A673 (cell line): Measurements from ENCODE around the gene MGA. TPM values are rescaled to one million over a fixed set of nuclear protein-coding genes. Genes with fewer than 3 reads are reported as not detected.

ENCODE experiments used
- BruUV-seq: library from RNA; stranded (reverse); fragments of 400-500 nt; replicated peaks from 2 replicates; lab custom pipeline; 2021; lab: Mats Ljungman, UMichigan
- CTCF ChIA-PET: fragments of 300-600 bp; sonication (Branson Sonifier 250); formaldehyde crosslinking; loops from one replicate; lab custom pipeline; 2022; ENCODE audit warnings: antibody characterized with exemption; lab: Charles Lee
- POLR2A ChIA-PET: fragments of 300-600 bp; sonication (Branson Sonifier 250); formaldehyde crosslinking; loops from one replicate; lab custom pipeline; 2022; ENCODE audit warnings: antibody characterized with exemption; ENCODE audit not compliant: low non-redundant PET; lab: Charles Lee
- DNase-seq: peaks from one replicate; pipeline ENCODE4 v3.0.0-alpha.2; 2015; ENCODE audit warnings: low spot score
- H3K27ac ChIP-seq: fragments of 200-600 bp; sonication (generic); 2 replicates; pipeline ENCODE4 v1.5.1; 2016; ENCODE audit warnings: mixed run types, low read depth, mild to moderate bottlenecking, mixed read lengths, antibody characterized with exemption, low read length; ENCODE audit not compliant: poor library complexity, severe bottlenecking
- H3K27me3 ChIP-seq: fragments of 200-600 bp; sonication (generic); replicated peaks from 2 replicates; pipeline ENCODE4 v1.6.1; 2017; ENCODE audit warnings: mixed run types, low read depth, mild to moderate bottlenecking, mixed read lengths, antibody characterized with exemption, low read length; ENCODE audit not compliant: insufficient read depth, poor library complexity
- H3K36me3 ChIP-seq: fragments of 200-600 bp; sonication (generic); 2 replicates; pipeline ENCODE4 v1.6.1; 2016; ENCODE audit warnings: mixed run types, mild to moderate bottlenecking, mixed read lengths, antibody characterized with exemption, low read length; ENCODE audit not compliant: insufficient read depth, poor library complexity, severe bottlenecking
- H3K4me1 ChIP-seq: fragments of 200-600 bp; sonication (generic); 2 replicates; pipeline ENCODE4 v1.6.1; 2017; ENCODE audit warnings: mixed run types, mild to moderate bottlenecking, mixed read lengths, antibody characterized with exemption, low read length; ENCODE audit not compliant: insufficient read depth, poor library complexity, severe bottlenecking
- H3K4me3 ChIP-seq: fragments of 200-600 bp; sonication (generic); 2 replicates; pipeline ENCODE4 v1.5.1; 2016; ENCODE audit warnings: low read depth, mixed run types, mild to moderate bottlenecking, mixed read lengths, low read length; ENCODE audit not compliant: poor library complexity, severe bottlenecking
- H3K9me3 ChIP-seq: fragments of 200-600 bp; sonication (generic); 2 replicates; pipeline ENCODE4 v1.6.1; 2016; ENCODE audit warnings: mixed run types, low read depth, mild to moderate bottlenecking, mixed read lengths, antibody characterized with exemption, low read length; ENCODE audit not compliant: poor library complexity, severe bottlenecking
- CTCF ChIP-seq: fragments of 300-800, 200-600 bp; sonication (generic); conservative IDR thresholded peaks from 2 replicates; pipeline ENCODE4 v1.5.1; 2017; ENCODE audit warnings: low read depth, mild to moderate bottlenecking, antibody characterized with exemption, low read length, moderate library complexity, mixed read lengths
- EZH2 ChIP-seq: fragments of 200-600 bp; sonication (generic); IDR thresholded peaks from 2 replicates; pipeline ENCODE4 v1.6.1; 2017; ENCODE audit warnings: borderline replicate concordance, low read depth, mild to moderate bottlenecking, mixed read lengths, antibody characterized with exemption, low read length; ENCODE audit not compliant: poor library complexity, severe bottlenecking
- intact Hi-C: fragments of 100-400 bp; cut with micrococcal nuclease; formaldehyde crosslinking; loops from one replicate; pipeline ENCODE4 v1.10.0; 2022; ENCODE audit not compliant: unreplicated experiment
- total RNA-seq: library from RNA; stranded (reverse); gene quantifications from 2 replicates; pipeline ENCODE4 v1.2.3, GENCODE V29; 2021

Gene MGA
- total RNA-seq, 1 experiment from 2014 or later, result 49.3 TPM

GRCh38 chr15:41804916-41805666, 144.9 kb downstream of the MGA start:
- CTCF ChIA-PET, result no interaction called here
- intact Hi-C loops, result no loop called here
- Histone ChIP-seq H3K27me3 (no peaks in the 10 kb centered on the region), H3K27ac (no peak overlapping the region), H3K4me3 (no peak overlapping the region), H3K4me1 (no peaks in the 10 kb centered on the region), H3K9me3 (no peaks in the 10 kb centered on the region), H3K36me3 (peaks cover 2% of the 10 kb centered on the region)
- no peak for DNase-seq
- POLR2A ChIA-PET, result no interaction called here
- no TSS peak for BruUV-seq
- TF ChIP-seq EZH2 (no peak), CTCF (no peak)

GRCh38 chr15:41805711-41806110, 145.5 kb downstream of the MGA start:
- Histone ChIP-seq H3K27me3 (no peaks in the 10 kb centered on the region), H3K4me3 (no peak overlapping the region), H3K27ac (no peak overlapping the region), H3K36me3 (peaks cover 2% of the 10 kb centered on the region), H3K4me1 (no peaks in the 10 kb centered on the region), H3K9me3 (no peaks in the 10 kb centered on the region)
- CTCF ChIA-PET, result no interaction called here
- TF ChIP-seq CTCF, result no peak
- TF ChIP-seq EZH2, result no peak
- DNase-seq, result no peak
- POLR2A ChIA-PET, result interaction anchor here (0.6 kb wide), 1 partner anchor 416 kb away, joined by 3 read pairs; no protein-coding TSS in a partner anchor
- intact Hi-C loops, result no loop called here
- BruUV-seq, result no TSS peak

- no peaks in the 10 kb centered on the region for H3K4me1 ChIP-seq
- TF ChIP-seq EZH2, result no peak
- TF ChIP-seq CTCF, result no peak
- ChIA-PET CTCF (no interaction called here), POLR2A (interaction anchor here (0.6 kb wide), 1 partner anchor 417 kb away, joined by 3 read pairs; no protein-coding TSS in a partner anchor)
- H3K9me3 ChIP-seq, result no peaks in the 10 kb centered on the region
- H3K36me3 ChIP-seq, result no peaks in the 10 kb centered on the region
- H3K27me3 ChIP-seq, result no peaks in the 10 kb centered on the region
- intact Hi-C loops, result no loop called here
- H3K4me3 ChIP-seq, result no peak overlapping the region
- DNase-seq, result no peak
- H3K27ac ChIP-seq, result no peak overlapping the region
- no TSS peak for BruUV-seq
Observed at GRCh38 chr15:41806291-41807181, 146.3 kb downstream of the MGA start.
